HepG2 (cell line): ENCODE measurements around the gene CERS6. TPM values are rescaled to one million over a fixed set of nuclear protein-coding genes. Genes with fewer than 3 reads are reported as not detected.

Source experiments
- ATAC-seq: fragments of 200-7000 bp; cut with Tn5 transposase; 3 replicates; pipeline ENCODE4 v1.9.1; 2020; ENCODE audit warnings: mild to moderate bottlenecking, moderate library complexity
- BruUV-seq: library from RNA; stranded (reverse); fragments of 400-500 nt; replicated peaks from 2 replicates; lab custom pipeline; 2021; lab: Mats Ljungman, UMichigan
- CTCF ChIA-PET: fragments of 300-600 bp; formaldehyde crosslinking; extraction: SDS; loops from one replicate; lab custom pipeline; 2021; ENCODE audit warnings: low total read pairs, inconsistent platforms, low intra/inter-chr PET ratio; lab: Yijun Ruan, JAX
- POLR2A ChIA-PET: fragments of 350-600 bp; sonication (Branson Sonifier 250); formaldehyde crosslinking; loops from one replicate; lab custom pipeline; 2020; ENCODE audit warnings: antibody characterized with exemption, inconsistent platforms; lab: Yijun Ruan, JAX
- DNase-seq: peaks from one replicate; pipeline ENCODE4 v3.0.0-alpha.2; 2015; ENCODE audit warnings: low spot score
- FAIRE-seq: peaks from 3 replicates; lab custom pipeline; 2011; peaks lifted over from hg19 to GRCh38; lab: Jason Lieb, UNC
- H2AFZ ChIP-seq: one replicate; pipeline ENCODE4 v1.6.1; 2011; ENCODE audit warnings: low read length, inconsistent platforms
- H3K27ac ChIP-seq: fragments of 300-600 bp; 3 replicates; pipeline ENCODE4 v1.8.0; 2011; ENCODE audit warnings: mixed run types, mild to moderate bottlenecking, mixed read lengths, low read length, inconsistent platforms; ENCODE audit not compliant: insufficient read depth; ENCODE audit errors: extremely low read length
- H3K27me3 ChIP-seq, 2 experiments: fragments of 200-600 bp in 1 of 2; 2 replicates in 1 of 2; 3 replicates in 1 of 2; pipeline versions ENCODE4 v1.6.0 to v1.8.0; 2011; ENCODE audit warnings: low read length in 2 of 2, mild to moderate bottlenecking in 2 of 2, moderate library complexity in 2 of 2, inconsistent platforms in 1 of 2; ENCODE audit not compliant: insufficient read depth in 2 of 2, control insufficient read depth in 1 of 2
- H3K36me3 ChIP-seq, 2 experiments: fragments of 200-600 bp in 1 of 2; replicated peaks in 1 of 2; 2 replicates in 1 of 2; 3 replicates in 1 of 2; pipeline versions ENCODE4 v1.5.1 to v1.8.0; 2011; ENCODE audit warnings: low read length in 2 of 2, inconsistent platforms in 1 of 2; ENCODE audit not compliant: insufficient read depth in 2 of 2, control insufficient read depth in 1 of 2
- H3K4me1 ChIP-seq: 2 replicates; pipeline ENCODE4 v1.5.1; 2012; ENCODE audit warnings: low read length, inconsistent platforms; ENCODE audit not compliant: insufficient read depth
- H3K4me2 ChIP-seq: 2 replicates; pipeline ENCODE4 v1.6.0; 2011; ENCODE audit warnings: low read depth, low read length, inconsistent platforms
- H3K4me3 ChIP-seq, 3 experiments: fragments of 200-600 bp in 1 of 3; sonication (generic), shearing (Covaris generic) in 1 of 3; replicated peaks in 1 of 3; 2 replicates each; pipeline ENCODE4 v1.5.1; 2011 to 2016; ENCODE audit warnings: low read length in 3 of 3, inconsistent platforms in 2 of 3, low read depth in 2 of 3, mild to moderate bottlenecking in 2 of 3, control low read depth in 1 of 3, mixed read lengths in 1 of 3; ENCODE audit not compliant: insufficient read depth in 1 of 3
- H3K79me2 ChIP-seq: one replicate; pipeline ENCODE4 v1.6.1; 2011; ENCODE audit warnings: low read length, inconsistent platforms; ENCODE audit not compliant: insufficient read depth
- H3K9ac ChIP-seq: 2 replicates; pipeline ENCODE4 v1.6.0; 2011; ENCODE audit warnings: mild to moderate bottlenecking, low read depth, low read length, inconsistent platforms; ENCODE audit not compliant: insufficient read depth
- H3K9me3 ChIP-seq: 2 replicates; pipeline ENCODE4 v1.5.1; 2012; ENCODE audit warnings: mild to moderate bottlenecking, low read length
- H4K20me1 ChIP-seq: 2 replicates; pipeline ENCODE4 v1.6.0; 2011; ENCODE audit warnings: inconsistent platforms, mild to moderate bottlenecking, low read length, moderate library complexity; ENCODE audit not compliant: insufficient read depth
- BCL6 ChIP-seq: IDR thresholded peaks from 2 replicates; pipeline ENCODE4 v1.6.1; 2016; ENCODE audit warnings: missing genetic modification reagents, missing compliant biosample characterization
- DNMT1 ChIP-seq: sonication (generic); formaldehyde crosslinking; IDR thresholded peaks from 2 replicates; pipeline ENCODE4 v1.5.1; 2020; ENCODE audit warnings: mild to moderate bottlenecking, missing genetic modification reagents
- EP300 ChIP-seq, 3 experiments: sonication (generic) in 1 of 3; formaldehyde crosslinking in 1 of 3; IDR thresholded peaks; 2 replicates each; pipeline versions ENCODE4 v1.5.1 to v1.6.1; 2011 to 2020; ENCODE audit warnings: low read depth in 2 of 3, low read length in 2 of 3, borderline replicate concordance in 1 of 3, improper control_type of control experiment in 1 of 3, mild to moderate bottlenecking in 1 of 3, missing genetic modification reagents in 1 of 3, moderate library complexity in 1 of 3
- GTF2F1 ChIP-seq: fragments of 150-350 bp; IDR thresholded peaks from 2 replicates; pipeline ENCODE4 v1.6.1; 2014; ENCODE audit warnings: low read length
- NFKB2 ChIP-seq: sonication (generic); formaldehyde crosslinking; IDR thresholded peaks from 2 replicates; pipeline ENCODE4 v1.4.0; 2020; ENCODE audit warnings: missing genetic modification reagents, borderline replicate concordance
- RBAK ChIP-seq: sonication (generic); formaldehyde crosslinking; IDR thresholded peaks from 2 replicates; pipeline ENCODE4 v1.5.1; 2020; ENCODE audit warnings: mild to moderate bottlenecking, missing genetic modification reagents
- TARDBP ChIP-seq: sonication (generic); formaldehyde crosslinking; IDR thresholded peaks from 2 replicates; pipeline ENCODE4 v1.8.0; 2022; ENCODE audit warnings: mild to moderate bottlenecking, missing genetic modification reagents
- TP53 ChIP-seq: sonication (generic); formaldehyde crosslinking; conservative IDR thresholded peaks from 2 replicates; pipeline ENCODE4 v1.4.0; 2020; ENCODE audit warnings: missing genetic modification reagents
- ZFP82 ChIP-seq: sonication (generic); formaldehyde crosslinking; IDR thresholded peaks from 2 replicates; pipeline ENCODE4 v1.5.1; 2020; ENCODE audit warnings: mild to moderate bottlenecking, missing genetic modification reagents, borderline replicate concordance
- ZMYM3 ChIP-seq: sonication (generic); formaldehyde crosslinking; IDR thresholded peaks from 2 replicates; pipeline ENCODE4 v1.5.1; 2020; ENCODE audit warnings: mild to moderate bottlenecking, missing genetic modification reagents
- ZNF24 ChIP-seq: fragments of 450-650 bp; IDR thresholded peaks from 2 replicates; pipeline ENCODE4 v1.6.1; 2017; ENCODE audit warnings: antibody characterized with exemption, mild to moderate bottlenecking
- ZNF720 ChIP-seq: sonication (generic); formaldehyde crosslinking; IDR thresholded peaks from 2 replicates; pipeline ENCODE4 v1.4.0; 2020; ENCODE audit warnings: missing genetic modification reagents
- ZNF772 ChIP-seq: sonication (generic); formaldehyde crosslinking; IDR thresholded peaks from 2 replicates; pipeline ENCODE4 v1.5.0; 2020; ENCODE audit warnings: mild to moderate bottlenecking, missing genetic modification reagents
- WGBS: methylation state at CpG from one replicate; pipeline ENCODE4 v1.1.6; 2017; ENCODE audit warnings: low lambda C conversion rate; 5-methylcytosine and 5-hydroxymethylcytosine counted together
- in situ Hi-C: cut with HindIII; loops from 2 replicates; pipeline ENCODE4 v1.10.0; 2017; ENCODE audit warnings: low pct_unique_long_range_greater_than_20kb; ENCODE audit not compliant: extremely low pct_ligation_motif_present
- intact Hi-C: fragments of 100-400 bp; cut with micrococcal nuclease; formaldehyde crosslinking; loops from one replicate; pipeline ENCODE4 v1.10.0; 2022; ENCODE audit not compliant: unreplicated experiment
- polyA plus RNA-seq, 8 experiments: library from polyadenylated mRNA; depleted of rRNA in 3 of 8; stranded (reverse) in 7 of 8; unstranded in 1 of 8; fragments of >200 nt; fragmentation: Illumina TruSeq in 4 of 8; extraction: Trizol in 4 of 8; gene quantifications; 2 replicates each; pipeline versions ENCODE4 v1.2.1 to v1.2.3, GENCODE V29; 2011 to 2016; ENCODE audit warnings: low read depth in 4 of 8, missing spikeins in 1 of 8, mixed read lengths in 1 of 8; ENCODE audit not compliant: insufficient read depth in 1 of 8
- total RNA-seq, 5 experiments: library from RNA; depleted of rRNA; stranded (reverse); fragments of >200 nt; fragmentation: Illumina TruSeq; extraction: Trizol; gene quantifications; 2 replicates each; pipeline ENCODE4 v1.2.3, GENCODE V29; 2016; ENCODE audit warnings: low read depth in 1 of 5
- TF ChIP-seq, protein P1 (sequence below): sonication (generic); formaldehyde crosslinking; IDR thresholded peaks from 2 replicates; pipeline ENCODE4 v1.4.0; 2020; ENCODE audit warnings: missing genetic modification reagents
- TF ChIP-seq, protein P2 (sequence below): sonication (generic); formaldehyde crosslinking; IDR thresholded peaks from 2 replicates; pipeline ENCODE4 v1.4.0; 2020; ENCODE audit warnings: low read depth, missing genetic modification reagents
- TF ChIP-seq, protein P3 (sequence below): sonication (generic); formaldehyde crosslinking; IDR thresholded peaks from 2 replicates; pipeline ENCODE4 v1.5.0; 2020; ENCODE audit warnings: missing genetic modification reagents

Gene CERS6
- total and polyA plus RNA-seq, 2 of the 13 experiments (the other 11 are each of a cell fraction or from before 2014, with no cell fraction given): 10.1 to 20.3 TPM

DNA sequence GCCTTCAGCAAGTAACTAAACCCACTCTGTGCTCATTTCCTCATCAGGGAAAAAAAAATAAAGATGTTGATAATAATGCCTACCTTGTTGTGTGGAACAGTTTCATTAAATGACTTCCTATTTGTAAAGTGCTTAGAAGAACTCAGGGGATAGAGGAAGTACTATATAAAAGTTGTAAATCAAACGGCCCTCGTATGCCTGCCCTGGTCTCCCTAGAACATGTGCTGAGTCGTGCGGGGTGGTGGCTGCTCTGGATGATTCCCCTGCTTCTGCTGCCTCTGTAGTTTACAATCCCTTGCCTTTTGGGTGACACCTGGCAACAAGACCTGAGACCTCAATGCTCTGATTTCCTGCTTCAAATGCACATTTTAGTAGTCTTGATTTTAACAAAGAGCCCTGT, 170.0 kb downstream of the CERS6 start (continued):
- TF ChIP-seq, protein P1, sequence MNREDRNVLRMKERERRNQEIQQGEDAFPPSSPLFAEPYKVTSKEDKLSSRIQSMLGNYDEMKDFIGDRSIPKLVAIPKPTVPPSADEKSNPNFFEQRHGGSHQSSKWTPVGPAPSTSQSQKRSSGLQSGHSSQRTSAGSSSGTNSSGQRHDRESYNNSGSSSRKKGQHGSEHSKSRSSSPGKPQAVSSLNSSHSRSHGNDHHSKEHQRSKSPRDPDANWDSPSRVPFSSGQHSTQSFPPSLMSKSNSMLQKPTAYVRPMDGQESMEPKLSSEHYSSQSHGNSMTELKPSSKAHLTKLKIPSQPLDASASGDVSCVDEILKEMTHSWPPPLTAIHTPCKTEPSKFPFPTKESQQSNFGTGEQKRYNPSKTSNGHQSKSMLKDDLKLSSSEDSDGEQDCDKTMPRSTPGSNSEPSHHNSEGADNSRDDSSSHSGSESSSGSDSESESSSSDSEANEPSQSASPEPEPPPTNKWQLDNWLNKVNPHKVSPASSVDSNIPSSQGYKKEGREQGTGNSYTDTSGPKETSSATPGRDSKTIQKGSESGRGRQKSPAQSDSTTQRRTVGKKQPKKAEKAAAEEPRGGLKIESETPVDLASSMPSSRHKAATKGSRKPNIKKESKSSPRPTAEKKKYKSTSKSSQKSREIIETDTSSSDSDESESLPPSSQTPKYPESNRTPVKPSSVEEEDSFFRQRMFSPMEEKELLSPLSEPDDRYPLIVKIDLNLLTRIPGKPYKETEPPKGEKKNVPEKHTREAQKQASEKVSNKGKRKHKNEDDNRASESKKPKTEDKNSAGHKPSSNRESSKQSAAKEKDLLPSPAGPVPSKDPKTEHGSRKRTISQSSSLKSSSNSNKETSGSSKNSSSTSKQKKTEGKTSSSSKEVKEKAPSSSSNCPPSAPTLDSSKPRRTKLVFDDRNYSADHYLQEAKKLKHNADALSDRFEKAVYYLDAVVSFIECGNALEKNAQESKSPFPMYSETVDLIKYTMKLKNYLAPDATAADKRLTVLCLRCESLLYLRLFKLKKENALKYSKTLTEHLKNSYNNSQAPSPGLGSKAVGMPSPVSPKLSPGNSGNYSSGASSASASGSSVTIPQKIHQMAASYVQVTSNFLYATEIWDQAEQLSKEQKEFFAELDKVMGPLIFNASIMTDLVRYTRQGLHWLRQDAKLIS (CRISPR knock-in tag): no peak

DNA sequence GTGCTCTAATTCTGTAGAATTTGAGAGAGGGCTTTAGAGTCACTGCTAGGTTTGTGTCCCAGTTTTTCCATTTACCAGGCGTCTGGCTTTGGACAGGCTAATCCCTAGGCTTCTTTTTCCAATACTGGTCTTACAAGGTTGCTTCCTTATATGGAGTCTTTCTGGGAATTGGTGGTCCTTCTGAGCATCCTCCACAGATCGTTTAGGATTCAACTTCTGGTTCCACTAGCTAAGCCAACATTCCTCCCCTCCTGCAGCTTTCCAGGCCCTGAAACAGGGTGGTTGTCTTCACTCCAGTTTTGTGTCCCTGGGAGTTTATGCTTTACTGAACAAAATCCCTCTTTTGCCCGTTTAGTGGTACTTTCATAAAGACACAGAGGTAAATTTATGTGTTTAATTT, 170.6 kb downstream of the CERS6 start:
- H3K9me3 ChIP-seq: no peaks in the 10 kb centered on the region
- no peaks in the 10 kb centered on the region for H3K36me3 ChIP-seq
- H3K79me2 ChIP-seq: no peaks in the 10 kb centered on the region
- H3K27ac ChIP-seq: no peak overlapping the region
- POLR2A ChIA-PET: no interaction called here
- ATAC-seq (no peak), DNase-seq (no peak), FAIRE-seq (no peak)
- peaks cover 16% of the 10 kb centered on the region for H3K4me1 ChIP-seq
- in situ Hi-C loops (no loop called here), intact Hi-C loops (loop anchor here (5.0 kb wide), 1 partner anchor 279 kb away; no protein-coding TSS in a partner anchor)
- no TSS peak for BruUV-seq
- H3K27me3 ChIP-seq: no peaks in the 10 kb centered on the region
- H2AFZ ChIP-seq: no peak overlapping the region
- CTCF ChIA-PET: no interaction called here
- H3K4me2 ChIP-seq: no peak overlapping the region
- no peak overlapping the region for H3K9ac ChIP-seq
- no peaks in the 10 kb centered on the region for H4K20me1 ChIP-seq
- WGBS: 91% methylated on average over 3 of the region's 3 CpGs
- no peak overlapping the region for H3K4me3 ChIP-seq
- TF ChIP-seq, protein P2, sequence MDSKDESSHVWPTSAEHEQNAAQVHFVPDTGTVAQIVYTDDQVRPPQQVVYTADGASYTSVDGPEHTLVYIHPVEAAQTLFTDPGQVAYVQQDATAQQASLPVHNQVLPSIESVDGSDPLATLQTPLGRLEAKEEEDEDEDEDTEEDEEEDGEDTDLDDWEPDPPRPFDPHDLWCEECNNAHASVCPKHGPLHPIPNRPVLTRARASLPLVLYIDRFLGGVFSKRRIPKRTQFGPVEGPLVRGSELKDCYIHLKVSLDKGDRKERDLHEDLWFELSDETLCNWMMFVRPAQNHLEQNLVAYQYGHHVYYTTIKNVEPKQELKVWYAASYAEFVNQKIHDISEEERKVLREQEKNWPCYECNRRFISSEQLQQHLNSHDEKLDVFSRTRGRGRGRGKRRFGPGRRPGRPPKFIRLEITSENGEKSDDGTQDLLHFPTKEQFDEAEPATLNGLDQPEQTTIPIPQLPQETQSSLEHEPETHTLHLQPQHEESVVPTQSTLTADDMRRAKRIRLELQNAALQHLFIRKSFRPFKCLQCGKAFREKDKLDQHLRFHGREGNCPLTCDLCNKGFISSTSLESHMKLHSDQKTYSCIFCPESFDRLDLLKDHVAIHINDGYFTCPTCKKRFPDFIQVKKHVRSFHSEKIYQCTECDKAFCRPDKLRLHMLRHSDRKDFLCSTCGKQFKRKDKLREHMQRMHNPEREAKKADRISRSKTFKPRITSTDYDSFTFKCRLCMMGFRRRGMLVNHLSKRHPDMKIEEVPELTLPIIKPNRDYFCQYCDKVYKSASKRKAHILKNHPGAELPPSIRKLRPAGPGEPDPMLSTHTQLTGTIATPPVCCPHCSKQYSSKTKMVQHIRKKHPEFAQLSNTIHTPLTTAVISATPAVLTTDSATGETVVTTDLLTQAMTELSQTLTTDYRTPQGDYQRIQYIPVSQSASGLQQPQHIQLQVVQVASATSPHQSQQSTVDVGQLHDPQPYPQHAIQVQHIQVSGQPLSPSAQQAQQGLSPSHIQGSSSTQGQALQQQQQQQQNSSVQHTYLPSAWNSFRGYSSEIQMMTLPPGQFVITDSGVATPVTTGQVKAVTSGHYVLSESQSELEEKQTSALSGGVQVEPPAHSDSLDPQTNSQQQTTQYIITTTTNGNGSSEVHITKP: no peak
- TF ChIP-seq NFKB2 (CRISPR knock-in tag) (no peak), ZNF720 (CRISPR knock-in tag) (no peak), DNMT1 (CRISPR knock-in tag) (no peak), EP300 (IDR thresholded peaks at IDR 0.05; ENCODE audit: low read depth in 2 of 2, low read length in 2 of 2) (no peak), EP300 (CRISPR knock-in tag; IDR thresholded peaks at IDR 0.05; ENCODE audit: borderline replicate concordance) (no peak), BCL6 (no peak), ZFP82 (CRISPR knock-in tag) (no peak), GTF2F1 (no peak), TARDBP (CRISPR knock-in tag) (no peak), ZNF24 (no peak), ZNF772 (CRISPR knock-in tag) (no peak), TP53 (no peak), RBAK (CRISPR knock-in tag) (no peak), ZMYM3 (CRISPR knock-in tag) (no peak)
- TF ChIP-seq, protein P3, sequence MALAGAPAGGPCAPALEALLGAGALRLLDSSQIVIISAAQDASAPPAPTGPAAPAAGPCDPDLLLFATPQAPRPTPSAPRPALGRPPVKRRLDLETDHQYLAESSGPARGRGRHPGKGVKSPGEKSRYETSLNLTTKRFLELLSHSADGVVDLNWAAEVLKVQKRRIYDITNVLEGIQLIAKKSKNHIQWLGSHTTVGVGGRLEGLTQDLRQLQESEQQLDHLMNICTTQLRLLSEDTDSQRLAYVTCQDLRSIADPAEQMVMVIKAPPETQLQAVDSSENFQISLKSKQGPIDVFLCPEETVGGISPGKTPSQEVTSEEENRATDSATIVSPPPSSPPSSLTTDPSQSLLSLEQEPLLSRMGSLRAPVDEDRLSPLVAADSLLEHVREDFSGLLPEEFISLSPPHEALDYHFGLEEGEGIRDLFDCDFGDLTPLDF (CRISPR knock-in tag): no peak
